Thymus (tissue), 11 donors: ENCODE data around the gene COL28A1. TPM values are rescaled to one million over a fixed set of nuclear protein-coding genes. Genes with fewer than 3 reads are reported as not detected.

Source experiments
- DNase-seq, 9 donors: peaks; one replicate each; pipeline ENCODE4 v3.0.0-alpha.2; 2013; ENCODE audit warnings: low spot score in 9 of 9, low read depth in 6 of 9, missing footprints in 1 of 9
- H3K27ac ChIP-seq, 2 donors: one replicate each; pipeline ENCODE4 v1.5.1; 2013; ENCODE audit warnings: control low read depth in 1 of 2, low read depth in 1 of 2, low read length in 1 of 2, mild to moderate bottlenecking in 1 of 2, moderate library complexity in 1 of 2
- H3K27me3 ChIP-seq, 2 donors: one replicate each; pipeline ENCODE4 v1.5.1; 2013; ENCODE audit warnings: low read length in 1 of 2; ENCODE audit not compliant: control insufficient read depth in 2 of 2, insufficient read depth in 1 of 2
- H3K36me3 ChIP-seq, 2 donors: one replicate each; pipeline ENCODE4 v1.5.1; 2013; ENCODE audit warnings: low read length in 1 of 2, mild to moderate bottlenecking in 1 of 2, moderate library complexity in 1 of 2; ENCODE audit not compliant: control insufficient read depth in 2 of 2, insufficient read depth in 2 of 2
- H3K4me1 ChIP-seq, 2 donors: one replicate each; pipeline ENCODE4 v1.5.1; 2013; ENCODE audit warnings: low read length in 2 of 2; ENCODE audit not compliant: control insufficient read depth in 2 of 2, insufficient read depth in 2 of 2
- H3K4me3 ChIP-seq, 2 donors: one replicate each; pipeline ENCODE4 v1.5.1; 2013; ENCODE audit warnings: low read length in 2 of 2, control low read depth in 1 of 2, mild to moderate bottlenecking in 1 of 2
- H3K9me3 ChIP-seq, 2 donors: one replicate each; pipeline ENCODE4 v1.5.1; 2013; ENCODE audit warnings: low read length in 1 of 2, mild to moderate bottlenecking in 1 of 2; ENCODE audit not compliant: control insufficient read depth in 2 of 2, insufficient read depth in 1 of 2
- WGBS: extraction: QIAGEN DNeasy Blood & Tissue Kit; methylation state at CpG from one replicate; pipeline ENCODE4 v1.1.7; 2013; 5-methylcytosine and 5-hydroxymethylcytosine counted together
- polyA plus RNA-seq: library from polyadenylated mRNA; stranded (reverse); fragments of 200-250 nt; gene quantifications from one replicate; pipeline ENCODE4 v1.2.3, GENCODE V29; 2013
- total RNA-seq: library from RNA; stranded (reverse); fragments of 120-200 nt; gene quantifications from one replicate; pipeline ENCODE4 v1.2.4, GENCODE V29; 2013
- donor health status: healthy.

Gene COL28A1
- total and polyA plus RNA-seq, 2 donors = 0.24 to 0.71 TPM

- Histone ChIP-seq H3K36me3 (peaks cover 11 to 17% of the 10 kb centered on the region in 2 donors), H3K27ac (no peak overlapping the region), H3K4me1 (peaks cover 6 to 19% of the 10 kb centered on the region in 2 donors), H3K27me3 (no peaks in the 10 kb centered on the region), H3K4me3 (no peak overlapping the region), H3K9me3 (no peaks in the 10 kb centered on the region)
- WGBS = 99% methylated on average over 3 of the region's 3 CpGs
- no peak for DNase-seq
Observed at GRCh38 chr7:7570584-7570983, 34.9 kb upstream of the COL28A1 start.

GRCh38 chr7:7569615-7570014 lies 33.9 kb upstream of the COL28A1 start:
- peak overlapping the region; percentile 49 to 72 for H3K27ac ChIP-seq
- peaks cover 11 to 17% of the 10 kb centered on the region in 2 donors for H3K36me3 ChIP-seq
- H3K27me3 ChIP-seq = no peaks in the 10 kb centered on the region
- no peak for DNase-seq
- H3K4me1 ChIP-seq = peaks cover 6 to 19% of the 10 kb centered on the region in 2 donors
- H3K4me3 ChIP-seq = peak overlapping the region in 1 of 2 donors; percentile 38
- H3K9me3 ChIP-seq = no peaks in the 10 kb centered on the region
- 93% methylated on average over 3 of the region's 3 CpGs for WGBS

GRCh38 chr7:7569081-7569527 lies 33.4 kb upstream of the COL28A1 start:
- DNase-seq = peak in 2 of 9 donors; percentile 33 to 65
- peak overlapping the region; percentile 49 to 72 for H3K27ac ChIP-seq
- peak overlapping the region; percentile 7 to 38 for H3K4me3 ChIP-seq
- peaks cover 6 to 19% of the 10 kb centered on the region in 2 donors for H3K4me1 ChIP-seq
- peaks cover 11 to 17% of the 10 kb centered on the region in 2 donors for H3K36me3 ChIP-seq
- H3K27me3 ChIP-seq = no peaks in the 10 kb centered on the region
- H3K9me3 ChIP-seq = no peaks in the 10 kb centered on the region
- WGBS = 40% methylated on average over 5 of the region's 5 CpGs

- Histone ChIP-seq H3K9me3 (no peaks in the 10 kb centered on the region), H3K27me3 (no peaks in the 10 kb centered on the region), H3K4me3 (peak overlapping the region in 1 of 2 donors; percentile 72), H3K36me3 (peaks cover 11 to 17% of the 10 kb centered on the region in 2 donors), H3K27ac (peak overlapping the region; percentile 20 to 45), H3K4me1 (peaks cover 6 to 19% of the 10 kb centered on the region in 2 donors)
- 91% methylated on average over 4 of the region's 4 CpGs for whole genome bisulfite sequencing
- no peak for DNase-seq
Observed at GRCh38 chr7:7568553-7568952, 32.9 kb upstream of the COL28A1 start.

- Histone ChIP-seq H3K9me3 (no peaks in the 10 kb centered on the region), H3K27me3 (no peaks in the 10 kb centered on the region), H3K4me3 (peak overlapping the region; percentile 72 to 75), H3K27ac (no peak overlapping the region), H3K4me1 (peaks cover 6 to 19% of the 10 kb centered on the region in 2 donors), H3K36me3 (peaks cover 7 to 12% of the 10 kb centered on the region in 2 donors)
- peak in 1 of 9 donors; percentile 30 for DNase-seq
- 76% methylated on average over 2 of the region's 2 CpGs for WGBS
Observed at GRCh38 chr7:7567898-7568531, 32.3 kb upstream of the COL28A1 start.

- Histone ChIP-seq H3K4me3 (peak within 1 kb of the TSS; percentile 72 to 75), H3K9me3 (no peaks in the 10 kb centered on the region), H3K36me3 (peaks cover 0 to 4% of the 10 kb centered on the region in 2 donors), H3K27ac (peak within 1 kb of the TSS; percentile 59 to 88), H3K27me3 (no peaks in the 10 kb centered on the region), H3K4me1 (peaks cover 6 to 19% of the 10 kb centered on the region in 2 donors)
- DNase-seq = peak in 8 of 9 donors; percentile 51 to 85 (median 70)
- under 1% methylated on average over 96 of the region's 96 CpGs for WGBS
Observed at GRCh38 chr7:7566651-7567611, 31.3 kb upstream of the COL28A1 start, which contains the start of gene MIOS. Gene MIOS (plus strand): TSS chr7:7566884. CDS start chr7:7572476, 5,592 bp downstream.

- H3K4me3 ChIP-seq = peak overlapping the region; percentile 72 to 75
- H3K9me3 ChIP-seq = no peaks in the 10 kb centered on the region
- no peak overlapping the region for H3K27ac ChIP-seq
- WGBS = 95% methylated on average over 26 of the region's 26 CpGs
- peak in 1 of 9 donors; percentile 10 for DNase-seq
- peaks cover 0 to 4% of the 10 kb centered on the region in 2 donors for H3K36me3 ChIP-seq
- H3K4me1 ChIP-seq = peaks cover 6 to 19% of the 10 kb centered on the region in 2 donors
- H3K27me3 ChIP-seq = no peaks in the 10 kb centered on the region
Observed at GRCh38 chr7:7565746-7566650, 30.3 kb upstream of the COL28A1 start.

- WGBS = 97% methylated on average over 4 of the region's 4 CpGs
- peaks cover 6 to 19% of the 10 kb centered on the region in 2 donors for H3K4me1 ChIP-seq
Observed at GRCh38 chr7:7565018-7565680, 29.5 kb upstream of the COL28A1 start.

More at GRCh38 chr7:7565018-7565680, 29.5 kb upstream of the COL28A1 start:
- Histone ChIP-seq H3K4me3 (no peak overlapping the region), H3K27ac (no peak overlapping the region), H3K36me3 (no peaks in the 10 kb centered on the region), H3K9me3 (no peaks in the 10 kb centered on the region), H3K27me3 (no peaks in the 10 kb centered on the region)
- DNase-seq = no peak
